Measurements from ENCODE around the gene REP15.

Gene REP15

DNA sequence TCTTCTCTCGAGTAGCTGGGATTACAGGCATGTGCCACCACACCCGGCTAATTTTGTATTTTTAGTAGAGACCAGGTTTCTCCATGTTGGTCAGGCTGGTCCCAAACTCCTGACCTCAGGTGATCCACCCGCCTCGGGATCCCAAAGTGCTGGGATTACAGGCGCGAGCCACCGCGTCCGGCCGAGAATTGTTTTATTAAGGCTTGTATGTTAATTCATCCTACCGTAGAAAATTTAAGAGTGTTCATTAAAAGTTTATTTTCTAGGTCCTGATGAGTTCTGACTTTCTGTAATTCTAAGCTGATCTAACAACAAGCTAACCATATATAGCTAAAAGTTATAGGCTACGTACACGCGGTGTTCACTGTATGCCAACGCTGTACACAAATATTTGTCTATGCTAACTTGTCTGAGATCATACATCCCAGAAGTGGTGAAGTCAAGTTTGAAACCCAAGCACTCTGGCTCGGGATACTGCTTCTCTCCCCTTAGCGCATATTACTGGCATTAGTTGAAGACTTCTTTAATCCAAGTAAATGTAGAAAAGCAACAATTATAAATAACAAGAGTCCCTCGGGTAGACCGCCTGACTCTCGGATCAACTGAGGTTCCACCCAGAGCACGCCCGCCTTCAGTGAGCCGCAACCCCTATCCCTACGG lies 13.8 kb downstream of the REP15 start:
- H3K4me3 ChIP-seq (ENCODE audit: control insufficient read depth, low read depth, low read length) = peak overlapping the region; percentile 99
- DNase-seq (ENCODE audit: low read depth) = peak; percentile 68
- TF ChIP-seq, protein P1, sequence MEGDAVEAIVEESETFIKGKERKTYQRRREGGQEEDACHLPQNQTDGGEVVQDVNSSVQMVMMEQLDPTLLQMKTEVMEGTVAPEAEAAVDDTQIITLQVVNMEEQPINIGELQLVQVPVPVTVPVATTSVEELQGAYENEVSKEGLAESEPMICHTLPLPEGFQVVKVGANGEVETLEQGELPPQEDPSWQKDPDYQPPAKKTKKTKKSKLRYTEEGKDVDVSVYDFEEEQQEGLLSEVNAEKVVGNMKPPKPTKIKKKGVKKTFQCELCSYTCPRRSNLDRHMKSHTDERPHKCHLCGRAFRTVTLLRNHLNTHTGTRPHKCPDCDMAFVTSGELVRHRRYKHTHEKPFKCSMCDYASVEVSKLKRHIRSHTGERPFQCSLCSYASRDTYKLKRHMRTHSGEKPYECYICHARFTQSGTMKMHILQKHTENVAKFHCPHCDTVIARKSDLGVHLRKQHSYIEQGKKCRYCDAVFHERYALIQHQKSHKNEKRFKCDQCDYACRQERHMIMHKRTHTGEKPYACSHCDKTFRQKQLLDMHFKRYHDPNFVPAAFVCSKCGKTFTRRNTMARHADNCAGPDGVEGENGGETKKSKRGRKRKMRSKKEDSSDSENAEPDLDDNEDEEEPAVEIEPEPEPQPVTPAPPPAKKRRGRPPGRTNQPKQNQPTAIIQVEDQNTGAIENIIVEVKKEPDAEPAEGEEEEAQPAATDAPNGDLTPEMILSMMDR (conservative IDR thresholded peaks at IDR 0.05; ENCODE audit: control insufficient read depth, insufficient read depth, low read depth, low read length) = no peak

DNA sequence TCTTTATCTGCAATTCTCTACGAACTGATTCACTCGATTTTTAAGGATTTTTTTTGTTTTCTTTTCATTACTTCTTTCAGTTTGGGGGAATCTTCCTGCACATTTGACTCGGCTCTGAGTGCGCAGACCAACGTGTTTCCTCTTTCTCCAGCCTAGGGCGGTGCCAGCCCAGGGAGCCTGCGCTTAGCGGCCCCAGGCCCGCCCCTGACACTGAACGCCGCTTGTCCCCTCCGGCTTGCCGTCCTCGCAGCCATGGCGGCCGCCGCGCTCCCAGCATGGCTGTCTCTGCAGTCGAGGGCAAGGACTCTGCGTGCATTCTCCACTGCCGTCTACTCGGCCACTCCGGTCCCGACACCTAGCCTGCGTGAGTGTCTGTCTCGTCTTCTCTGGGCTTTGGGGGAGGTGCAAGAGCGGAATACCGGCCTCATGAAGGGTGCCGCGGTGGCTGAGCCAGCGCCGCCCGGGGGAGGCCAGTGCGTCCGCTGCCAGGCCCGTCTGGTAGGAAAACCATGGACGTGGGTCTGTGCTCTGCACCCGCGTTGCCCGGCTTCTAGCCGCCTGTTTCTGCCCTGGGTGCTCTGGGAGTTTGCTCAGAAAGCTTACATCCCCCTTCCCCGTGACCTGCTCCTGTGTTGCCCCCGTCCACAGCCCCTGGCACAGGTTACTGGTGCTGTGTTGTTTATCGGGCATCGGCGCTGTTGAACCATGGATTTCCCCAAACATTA lies 14.5 kb downstream of the REP15 start, which contains the start of gene MRPS35:
MRPS35 (plus strand) TSS at position 241 of the 725 bp plus-strand sequence; CDS start at position 253, 12 bp downstream.
- peak; percentile 91 for DNase-seq (ENCODE audit: low read depth)
- peak within 1 kb of the TSS; percentile 99 for H3K4me3 ChIP-seq (ENCODE audit: control insufficient read depth, low read depth, low read length)
- TF ChIP-seq, protein P1 (conservative IDR thresholded peaks at IDR 0.05; ENCODE audit: control insufficient read depth, insufficient read depth, low read depth, low read length) = no peak

DNA sequence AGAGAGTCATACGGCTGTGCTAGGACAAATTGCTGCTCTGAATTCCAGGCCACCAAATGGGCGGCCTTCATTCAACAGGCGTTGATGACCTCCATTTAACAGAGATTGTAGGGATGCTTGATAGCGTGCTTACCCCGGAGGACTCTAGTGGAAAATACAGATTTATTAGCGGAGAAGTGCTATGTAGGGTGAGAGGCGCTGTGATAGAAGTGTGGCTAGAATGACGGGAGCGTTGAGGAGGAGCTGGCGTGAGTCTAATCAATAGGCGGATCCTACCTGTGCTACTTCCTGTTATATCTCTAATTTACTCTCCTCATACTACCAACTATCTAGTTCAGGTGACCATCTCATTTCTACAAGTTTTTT lies 15.1 kb downstream of the REP15 start:
- TF ChIP-seq, protein P1 (conservative IDR thresholded peaks at IDR 0.05; ENCODE audit: control insufficient read depth, insufficient read depth, low read depth, low read length) = no peak
- H3K4me3 ChIP-seq (ENCODE audit: control insufficient read depth, low read depth, low read length) = peak overlapping the region; percentile 99

DNA sequence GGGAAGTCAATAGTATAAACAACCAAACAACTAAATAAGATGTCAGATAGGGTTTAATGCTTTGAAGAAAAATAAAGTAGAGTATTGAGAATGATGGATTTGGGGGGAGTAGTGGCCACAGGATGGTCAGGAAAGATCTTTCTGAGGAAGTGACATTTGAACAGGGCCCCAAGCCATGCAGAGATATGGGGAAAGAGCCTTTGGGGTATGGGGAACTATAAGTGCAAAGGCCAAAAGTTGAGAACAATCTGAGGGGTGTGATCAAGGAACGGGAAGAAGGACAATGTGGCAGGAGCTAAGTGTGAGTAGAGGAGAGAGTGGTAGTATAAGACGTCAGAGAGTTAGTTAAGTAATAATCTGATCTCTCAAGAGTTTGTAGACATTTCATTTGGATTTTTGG lies 15.7 kb downstream of the REP15 start:
- TF ChIP-seq, protein P1 (conservative IDR thresholded peaks at IDR 0.05; ENCODE audit: control insufficient read depth, insufficient read depth, low read depth, low read length) = no peak
- peak overlapping the region; percentile 99 for H3K4me3 ChIP-seq (ENCODE audit: control insufficient read depth, low read depth, low read length)
- DNase-seq (ENCODE audit: low read depth) = no peak

More for the DNA sequence above, 15.1 kb downstream of the REP15 start:
- no peak for DNase-seq (ENCODE audit: low read depth)

DNA sequence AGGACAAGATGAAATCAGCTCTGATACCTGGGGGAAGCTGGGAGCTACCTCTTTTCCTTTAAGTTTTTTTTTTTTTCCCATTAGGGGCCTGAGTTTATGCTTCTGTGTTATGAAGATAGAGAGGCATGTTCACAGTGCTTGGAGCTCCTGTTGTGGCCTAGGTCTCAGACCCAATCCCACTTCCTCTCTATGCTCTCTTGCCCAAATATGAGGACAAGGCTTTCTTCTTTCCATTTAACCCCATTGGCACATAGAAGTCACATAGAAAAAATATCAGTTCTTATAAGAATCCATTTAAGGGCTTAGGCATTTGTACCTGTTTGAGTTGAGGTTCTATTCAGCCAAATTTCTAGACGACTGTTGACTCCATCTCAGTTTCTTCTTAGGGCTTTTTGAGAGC lies 27.0 kb downstream of the REP15 start:
- TF ChIP-seq, protein P1 (conservative IDR thresholded peaks at IDR 0.05; ENCODE audit: control insufficient read depth, insufficient read depth, low read depth, low read length) = no peak
- DNase-seq (ENCODE audit: low read depth) = no peak
- H3K4me3 ChIP-seq (ENCODE audit: control insufficient read depth, low read depth, low read length) = no peak overlapping the region

DNA sequence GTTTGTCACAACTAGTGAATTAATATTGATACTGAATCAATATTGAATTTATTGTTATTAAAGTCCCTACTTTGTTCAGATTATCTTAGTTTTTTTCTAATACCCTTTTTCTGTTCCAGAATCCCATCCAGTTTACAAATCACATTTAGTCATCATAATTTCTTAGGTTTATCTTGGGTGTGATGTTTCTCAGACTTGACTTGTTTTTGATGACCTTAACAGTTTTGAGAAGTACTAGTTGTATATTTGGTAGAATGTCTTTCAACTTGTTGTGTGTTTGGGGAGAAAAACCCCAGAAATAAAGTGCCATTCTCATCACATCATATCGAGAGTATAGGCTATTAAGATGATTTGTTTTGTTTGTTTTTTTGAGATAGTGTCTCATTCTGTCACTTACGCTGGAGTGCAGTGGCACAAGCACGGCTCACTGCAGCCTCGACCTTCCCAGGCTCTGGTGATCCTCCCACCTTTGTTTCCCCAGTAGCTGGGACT lies 33.9 kb downstream of the REP15 start:
- DNase-seq (ENCODE audit: low read depth) = no peak
- TF ChIP-seq, protein P1 (conservative IDR thresholded peaks at IDR 0.05; ENCODE audit: control insufficient read depth, insufficient read depth, low read depth, low read length) = no peak
- H3K4me3 ChIP-seq (ENCODE audit: control insufficient read depth, low read depth, low read length) = no peak overlapping the region

Measured in fibroblast of mammary gland (primary cell).